IPS DF 19.7 (cell line): Measurements from ENCODE around the gene SORBS2.
A peak's percentile ranks its signal among the peaks of the same experiment; 100 is the strongest.
"Not testable (repeated sequence)": the region's sequence is repeated elsewhere in the genome, so short reads cannot be mapped to it uniquely, and the experiment has no call there.

Experiments used
- DNase-seq: peaks from one replicate; pipeline ENCODE4 v3.0.0-alpha.2; 2013; ENCODE audit warnings: low read depth, low spot score

Gene SORBS2

GRCh38 chr4:185811509-185812364 is at the start of gene SORBS2:
Gene SORBS2, minus strand, starts transcription at chr4:185812194. Its CDS starts 121,623 bp downstream, at chr4:185690571.
- DNase-seq, result no peak

GRCh38 chr4:185859111-185859510 is 47.1 kb upstream of the SORBS2 start:
- DNase-seq, result no peak

- DNase-seq, result not testable (repeated sequence)
These were observed 45.6 kb upstream of the SORBS2 start for GRCh38 chr4:185857561-185857960.

- no peak for DNase-seq
These were observed 41.8 kb upstream of the SORBS2 start for GRCh38 chr4:185853841-185854240.

GRCh38 chr4:185852961-185853360 is 41.0 kb upstream of the SORBS2 start:
- DNase-seq, result no peak

GRCh38 chr4:185849664-185850550 is 37.9 kb upstream of the SORBS2 start:
- no peak for DNase-seq

- no peak for DNase-seq
These were observed 35.5 kb upstream of the SORBS2 start for GRCh38 chr4:185847352-185848097.

GRCh38 chr4:185846505-185847150 is 34.6 kb upstream of the SORBS2 start:
- no peak for DNase-seq

- DNase-seq, result no peak
These were observed 34.0 kb upstream of the SORBS2 start for GRCh38 chr4:185845966-185846365.

- no peak for DNase-seq
These were observed 29.5 kb upstream of the SORBS2 start for GRCh38 chr4:185841451-185841850.

GRCh38 chr4:185840953-185841352 is 29.0 kb upstream of the SORBS2 start:
- DNase-seq, result no peak

GRCh38 chr4:185840201-185840600 is 28.2 kb upstream of the SORBS2 start:
- DNase-seq, result no peak

GRCh38 chr4:185839770-185840169 is 27.8 kb upstream of the SORBS2 start:
- no peak for DNase-seq

GRCh38 chr4:185839194-185839712 is 27.3 kb upstream of the SORBS2 start:
- DNase-seq, result peak; percentile 99

GRCh38 chr4:185838514-185839193 is 26.7 kb upstream of the SORBS2 start:
- DNase-seq, result no peak

- DNase-seq, result no peak
These were observed 26.1 kb upstream of the SORBS2 start for GRCh38 chr4:185838104-185838452.

GRCh38 chr4:185837415-185838103 is 25.6 kb upstream of the SORBS2 start:
- DNase-seq, result no peak

GRCh38 chr4:185836241-185837084 is 24.5 kb upstream of the SORBS2 start:
- no peak for DNase-seq

GRCh38 chr4:185835814-185836213 is 23.8 kb upstream of the SORBS2 start:
- no peak for DNase-seq
